Cerebellar cortex (tissue), 1 donor: ENCODE data around the gene USP21.

ENCODE experiments used
- DNase-seq: peaks from one replicate; pipeline ENCODE4 v3.0.0-alpha.2; 2015; ENCODE audit warnings: low spot score

The USP21 gene

DNA sequence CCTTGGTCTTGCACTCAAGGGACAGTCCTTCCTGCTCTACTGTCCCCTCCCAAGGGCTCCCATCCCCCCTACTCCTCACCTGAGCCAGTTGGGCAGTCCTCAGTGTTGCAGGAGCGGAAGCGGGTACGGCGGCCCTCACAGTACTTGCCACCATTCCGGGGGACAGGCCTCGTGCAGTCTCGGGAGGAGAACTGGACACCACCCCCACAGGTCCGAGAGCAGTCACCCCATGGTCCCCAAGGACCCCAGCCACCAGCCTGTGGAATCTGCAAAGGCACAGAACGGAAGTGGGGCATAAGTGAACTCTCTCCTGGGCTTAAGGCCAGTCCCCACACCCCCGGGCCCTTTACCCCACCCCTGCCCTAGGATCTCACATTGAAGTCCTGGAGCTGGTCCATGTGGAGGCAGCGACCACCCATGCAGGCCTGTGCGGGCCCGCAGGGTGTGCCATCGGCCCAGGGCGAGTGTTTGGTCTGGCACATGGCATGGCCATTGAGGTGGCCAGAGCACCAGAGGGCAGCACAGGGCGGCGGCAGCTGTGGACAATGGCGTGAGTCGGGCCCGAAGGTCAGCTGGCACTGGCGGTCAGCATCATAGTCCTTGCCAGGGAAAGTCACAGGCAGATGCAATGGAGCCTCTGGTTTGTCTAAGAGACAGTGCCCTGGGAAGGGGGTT, 34.4 kb downstream of the USP21 start:
- DNase-seq: no peak

DNA sequence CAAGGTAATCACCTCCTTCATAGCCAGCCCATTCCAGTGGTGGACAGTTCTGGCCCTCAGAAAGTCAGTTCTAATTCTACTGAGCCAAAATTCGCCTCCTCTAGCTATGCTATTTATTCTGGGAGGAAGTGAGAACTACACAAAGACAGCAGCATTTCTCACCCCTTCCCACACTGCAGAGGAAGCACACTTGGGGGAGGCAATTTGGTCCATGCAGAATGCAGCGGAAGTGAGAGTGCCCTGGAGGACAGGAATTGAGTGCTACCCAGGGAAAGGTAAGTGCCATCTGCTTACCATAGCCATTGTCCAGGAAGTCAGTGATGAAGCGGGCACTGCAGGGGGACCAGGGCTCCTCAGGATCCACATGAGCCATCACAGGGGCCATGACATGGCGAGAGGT, 35.9 kb downstream of the USP21 start:
- no peak for DNase-seq

DNA sequence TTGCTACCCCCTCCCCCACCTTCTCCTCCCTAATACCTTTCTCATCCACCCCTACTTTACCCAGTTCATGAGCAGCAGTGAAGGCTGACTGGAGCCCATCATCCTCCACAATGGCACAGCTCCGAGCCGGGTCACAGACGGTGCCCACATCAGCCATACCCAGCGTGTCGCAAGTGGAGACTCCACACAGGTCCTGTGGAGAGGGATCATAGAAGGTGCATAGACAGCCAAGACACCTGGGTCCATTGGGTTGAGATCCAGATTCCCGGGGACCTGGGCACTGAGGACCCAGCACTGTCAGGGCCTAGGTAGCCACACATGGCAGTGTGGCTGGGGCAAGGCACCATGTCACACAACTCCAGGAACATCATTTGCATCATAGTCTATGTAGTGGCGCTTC, 36.8 kb downstream of the USP21 start:
- DNase-seq: no peak

DNA sequence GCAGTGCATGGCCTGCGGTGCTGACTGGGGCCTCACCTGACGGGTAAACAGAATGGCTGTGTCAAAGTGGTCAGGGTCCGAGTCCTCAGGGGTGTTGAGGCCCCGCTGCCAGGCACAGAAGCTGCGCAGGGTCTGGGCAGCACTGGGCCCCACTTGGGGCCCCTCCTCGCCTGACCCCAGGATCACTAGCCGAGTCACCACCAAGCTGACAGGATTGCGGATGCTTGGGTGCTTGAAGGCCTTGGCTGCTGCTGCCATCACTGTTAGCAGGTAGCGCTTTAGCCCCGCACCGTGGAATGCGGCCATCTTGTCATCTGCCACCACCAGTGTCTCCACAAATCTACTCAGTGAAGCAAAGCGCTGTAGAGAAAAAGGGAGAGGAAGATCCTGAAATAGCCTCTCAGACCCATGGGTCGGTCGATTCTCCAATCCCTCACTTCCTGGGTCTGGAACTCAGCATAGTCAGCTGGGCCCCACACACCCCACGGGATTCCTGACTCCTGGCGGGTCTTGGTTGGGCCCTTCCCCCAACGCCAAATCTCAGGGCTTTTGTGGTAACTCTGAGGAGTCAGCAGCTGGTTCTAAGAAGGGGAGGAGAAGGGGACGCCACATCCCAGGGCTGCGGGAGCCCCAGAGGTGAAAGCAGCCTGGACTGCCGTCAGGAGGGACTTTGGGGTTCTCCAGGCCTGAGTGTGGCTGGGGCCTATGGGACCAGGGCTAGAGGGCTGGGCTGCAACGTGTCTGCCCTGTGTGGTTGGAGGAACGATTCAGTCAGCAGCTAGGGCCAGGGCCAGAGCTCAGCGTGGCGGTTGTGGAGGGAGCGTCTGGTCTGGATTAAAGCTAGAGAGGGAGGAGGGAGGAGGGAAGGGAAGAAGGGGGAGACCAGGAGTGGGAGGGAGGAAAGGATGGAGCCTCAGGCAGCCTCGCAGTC, 37.5 kb downstream of the USP21 start:
- no peak for DNase-seq

DNA sequence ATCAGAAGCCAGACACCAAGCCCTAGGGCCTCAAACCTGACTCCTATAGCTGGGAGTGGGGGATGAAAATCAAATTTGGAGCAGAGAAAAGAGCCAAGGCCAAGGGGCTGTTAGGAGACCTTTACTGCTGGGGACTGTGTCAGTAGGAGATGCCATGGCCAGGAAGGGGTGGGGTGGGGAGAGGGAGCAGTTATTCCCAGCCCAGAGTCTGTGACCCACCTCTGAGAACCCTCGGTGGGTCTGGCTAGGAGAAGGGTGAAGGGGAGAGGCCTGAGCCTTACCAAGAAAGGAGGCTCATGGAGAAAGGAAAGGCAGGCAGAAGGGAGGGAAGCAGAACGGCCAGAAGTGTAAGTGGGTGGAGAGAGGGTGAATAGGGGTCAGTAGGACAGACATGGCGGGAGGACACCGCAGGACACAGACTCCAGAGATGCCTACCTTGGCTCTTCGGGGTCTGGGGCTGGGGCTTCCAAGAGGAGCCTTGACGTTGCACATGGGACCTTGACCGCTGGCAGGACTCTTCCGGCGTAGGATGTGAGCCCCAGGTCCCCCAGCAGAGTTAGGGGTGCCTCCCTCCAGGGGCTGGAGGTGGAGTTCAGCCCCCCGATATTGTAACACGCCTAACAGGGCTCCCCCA, 38.4 kb downstream of the USP21 start:
- no peak for DNase-seq

DNA sequence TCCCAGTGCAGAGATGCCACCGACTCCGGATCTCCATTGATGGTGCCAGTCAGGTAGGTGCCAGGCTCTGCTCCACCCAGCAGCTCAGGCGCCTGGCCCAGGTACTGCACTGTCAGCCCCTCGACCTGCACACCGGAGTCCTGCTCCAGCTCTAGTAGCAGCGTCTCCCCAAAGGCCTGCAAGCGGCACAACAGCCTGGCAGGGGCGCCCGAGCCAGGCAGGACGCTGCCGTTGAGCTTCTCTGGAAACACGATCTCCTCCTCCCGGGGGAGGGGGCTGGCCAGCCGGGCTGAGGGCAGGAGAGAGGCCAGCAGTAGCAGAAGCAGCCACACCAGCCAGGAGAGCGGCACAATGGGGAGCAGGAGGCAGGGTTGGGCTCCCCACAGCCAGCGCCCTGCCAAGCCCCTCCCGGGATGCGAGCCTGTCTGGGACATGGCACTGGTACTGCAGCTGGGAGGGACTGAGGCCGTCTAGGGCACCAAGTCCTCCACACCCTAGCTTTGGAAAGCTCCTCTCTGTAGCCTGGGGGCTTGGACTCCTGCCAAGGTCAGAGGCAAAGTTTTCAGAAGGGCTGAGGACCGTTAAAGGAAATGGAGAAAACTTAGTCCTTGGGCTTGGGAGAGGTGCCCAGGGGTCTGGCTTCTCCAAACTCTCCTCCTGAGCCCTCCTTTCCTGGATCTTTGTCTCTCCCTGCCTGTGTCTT, 39.0 kb downstream of the USP21 start:
- DNase-seq: no peak

DNA sequence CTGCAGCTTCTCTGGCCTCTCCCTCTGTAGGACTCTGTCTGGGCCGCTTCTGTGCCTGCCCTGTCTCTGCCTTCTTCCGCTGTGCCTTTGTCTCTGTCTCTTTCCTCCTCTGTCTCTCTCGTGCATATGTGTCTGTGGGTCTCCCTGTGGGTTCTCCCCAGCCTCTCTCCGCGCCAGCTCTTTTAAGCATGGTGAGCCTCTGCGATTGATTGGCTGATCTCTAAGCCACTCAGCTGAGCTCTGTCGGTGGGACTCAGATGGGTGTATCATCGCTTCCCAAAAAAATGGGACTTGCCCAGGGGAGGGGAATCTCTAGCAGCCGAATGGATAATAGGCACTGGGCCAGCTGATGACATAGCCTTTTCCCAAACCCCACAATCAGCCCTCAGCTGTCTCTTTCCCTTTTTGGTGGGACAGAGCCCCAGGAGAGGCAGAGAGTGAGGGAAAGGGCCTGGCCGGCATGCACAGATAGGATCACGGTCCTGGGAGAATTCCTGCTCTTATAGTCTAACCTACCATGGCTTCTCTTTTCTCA, 39.7 kb downstream of the USP21 start, which contains the start of gene ADAMTS4:
ADAMTS4 (minus strand) TSS at position 158 of the 535 bp plus-strand sequence. CDS start 427 bp downstream, outside the sequence.
- no peak for DNase-seq

DNA sequence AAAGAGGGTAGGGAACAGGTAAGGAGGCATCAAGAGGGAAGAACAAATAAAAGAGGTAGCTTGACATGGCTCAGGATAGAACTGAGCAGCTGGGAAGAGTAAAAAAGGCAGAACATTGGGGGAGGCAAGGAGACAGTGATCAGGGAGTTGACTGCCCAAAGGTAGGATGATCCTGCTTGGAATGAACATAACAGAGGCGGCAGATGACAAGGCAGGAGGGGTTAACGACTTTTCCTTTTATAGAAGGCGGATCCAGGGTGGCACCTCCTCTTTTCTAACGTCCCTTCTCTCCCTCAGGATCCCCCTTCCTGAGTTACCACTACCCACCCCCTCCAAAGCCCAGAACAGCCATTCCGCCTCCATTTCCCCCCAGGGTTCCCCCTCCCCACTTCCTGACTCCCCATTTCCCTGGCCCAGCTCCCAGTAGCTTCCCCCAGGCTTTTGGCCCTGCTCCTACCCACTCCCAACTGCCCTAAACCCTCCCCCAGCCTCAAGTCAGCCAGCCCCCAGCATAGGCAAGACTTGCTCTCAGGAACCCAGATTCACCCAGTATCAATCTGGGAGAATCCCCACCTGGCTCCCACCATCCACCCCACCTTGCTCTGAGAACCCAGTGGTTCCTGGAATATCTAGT, 40.3 kb downstream of the USP21 start:
- DNase-seq: no peak

DNA sequence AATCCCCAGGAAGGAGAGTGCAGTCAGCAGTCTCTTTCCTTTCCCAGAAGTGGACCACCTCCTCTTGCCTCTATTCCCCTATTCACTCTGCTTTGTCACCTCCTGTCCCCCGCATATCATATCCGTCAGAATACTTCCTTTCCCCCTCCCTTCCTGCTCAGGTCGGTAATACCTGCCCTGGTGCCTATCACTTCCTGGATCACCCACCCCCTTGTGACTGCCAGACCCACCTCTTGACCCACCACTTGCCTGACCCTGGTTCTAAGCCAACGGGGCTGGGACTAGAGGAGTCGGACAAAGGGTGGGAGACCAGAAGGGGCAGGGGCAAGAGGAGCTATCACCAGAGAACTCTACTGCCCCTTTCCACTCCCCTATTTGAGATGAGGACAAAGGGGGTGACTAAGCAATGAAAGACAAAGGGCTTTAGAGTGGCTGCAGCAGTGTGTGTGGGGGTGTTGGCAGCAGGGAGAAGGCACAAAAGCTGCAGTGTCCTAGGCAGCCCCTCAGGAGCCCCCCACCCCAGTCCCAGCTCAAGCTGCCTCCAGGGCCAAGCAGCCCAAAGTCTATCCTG, 41.2 kb downstream of the USP21 start:
- no peak for DNase-seq

DNA sequence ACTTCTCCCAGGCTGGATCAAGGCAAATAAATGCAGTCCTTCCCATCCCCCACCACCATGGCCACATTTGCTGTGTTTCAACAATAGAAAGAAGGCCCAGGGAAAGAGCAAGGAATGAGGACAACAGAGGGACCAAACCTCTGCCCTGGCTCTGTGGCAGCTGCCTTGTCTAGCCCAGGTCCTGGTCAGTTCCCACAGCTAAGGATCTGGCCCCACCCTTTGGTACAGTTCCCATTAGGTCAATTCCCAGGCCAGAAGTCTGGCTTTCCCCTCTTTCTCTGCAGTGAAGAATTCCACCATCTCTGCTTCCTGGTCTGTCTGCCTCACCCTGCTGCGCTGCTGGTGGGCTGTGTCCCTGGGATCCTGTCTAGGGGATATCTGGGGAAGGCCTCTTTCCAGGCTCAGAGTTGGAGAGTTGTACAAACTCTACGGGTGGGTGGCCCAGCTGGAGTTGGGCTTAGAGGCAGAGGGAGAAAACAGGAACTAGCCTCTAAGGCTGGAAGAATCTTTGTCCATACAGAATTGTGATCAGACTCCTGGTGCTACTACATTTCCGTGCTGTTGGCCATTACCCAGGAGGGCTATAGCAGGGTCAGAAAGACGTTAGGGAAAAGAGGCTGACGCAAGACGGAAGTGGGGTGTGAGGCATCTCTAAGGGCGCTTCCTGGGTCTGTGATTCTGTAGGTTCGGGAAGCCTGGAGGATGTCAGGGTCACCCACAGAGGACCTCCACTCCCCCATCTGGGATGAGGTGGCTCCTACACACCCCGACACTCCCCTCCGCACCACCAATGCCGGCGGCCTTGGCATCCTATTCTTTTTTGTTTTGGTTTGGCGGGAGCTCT, 41.9 kb downstream of the USP21 start:
- DNase-seq: no peak

DNA sequence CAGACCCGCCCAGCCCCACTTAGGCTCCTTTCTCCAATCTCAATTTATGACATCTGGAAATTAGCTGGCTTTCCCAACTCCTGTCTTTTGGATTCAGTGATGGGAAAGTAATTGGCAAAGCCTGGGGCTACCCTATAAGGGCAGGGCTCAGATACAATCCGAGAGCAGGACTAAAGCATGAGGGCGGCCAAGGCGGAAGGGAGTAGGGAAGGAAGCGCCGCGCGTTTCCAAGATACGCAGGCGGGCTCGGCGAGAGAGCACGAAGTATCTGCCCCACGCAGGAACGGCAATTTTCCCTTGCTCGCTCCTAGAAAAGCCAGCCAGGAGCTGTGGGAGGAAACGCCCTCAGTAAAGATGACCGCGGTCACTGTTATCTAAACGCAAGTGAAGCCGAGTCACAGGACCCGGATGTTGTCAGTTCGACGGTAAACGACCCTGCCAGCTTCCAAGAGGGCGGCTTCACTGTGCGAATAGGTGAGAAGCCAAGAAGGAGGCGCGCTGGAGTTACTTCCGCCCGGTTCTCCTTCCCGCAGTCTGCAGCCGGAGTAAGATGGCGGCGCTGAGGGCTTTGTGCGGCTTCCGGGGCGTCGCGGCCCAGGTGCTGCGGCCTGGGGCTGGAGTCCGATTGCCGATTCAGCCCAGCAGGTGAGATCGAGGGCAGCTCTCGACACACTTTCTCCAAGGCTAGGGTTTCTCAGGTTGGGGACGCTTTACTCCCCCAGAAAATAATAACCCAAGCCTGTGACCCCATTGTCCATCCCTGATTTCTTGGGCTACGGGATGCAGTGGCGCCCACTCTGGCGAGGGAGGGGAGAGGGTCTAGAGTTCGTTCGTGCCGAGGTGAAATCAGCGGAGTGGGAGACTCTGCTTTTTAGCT, 42.8 kb downstream of the USP21 start, which contains the start of gene NDUFS2:
NDUFS2 (plus strand) TSS at position 532 of the 877 bp plus-strand sequence; CDS start at position 551, 19 bp downstream.
- DNase-seq: peak; percentile 100

DNA sequence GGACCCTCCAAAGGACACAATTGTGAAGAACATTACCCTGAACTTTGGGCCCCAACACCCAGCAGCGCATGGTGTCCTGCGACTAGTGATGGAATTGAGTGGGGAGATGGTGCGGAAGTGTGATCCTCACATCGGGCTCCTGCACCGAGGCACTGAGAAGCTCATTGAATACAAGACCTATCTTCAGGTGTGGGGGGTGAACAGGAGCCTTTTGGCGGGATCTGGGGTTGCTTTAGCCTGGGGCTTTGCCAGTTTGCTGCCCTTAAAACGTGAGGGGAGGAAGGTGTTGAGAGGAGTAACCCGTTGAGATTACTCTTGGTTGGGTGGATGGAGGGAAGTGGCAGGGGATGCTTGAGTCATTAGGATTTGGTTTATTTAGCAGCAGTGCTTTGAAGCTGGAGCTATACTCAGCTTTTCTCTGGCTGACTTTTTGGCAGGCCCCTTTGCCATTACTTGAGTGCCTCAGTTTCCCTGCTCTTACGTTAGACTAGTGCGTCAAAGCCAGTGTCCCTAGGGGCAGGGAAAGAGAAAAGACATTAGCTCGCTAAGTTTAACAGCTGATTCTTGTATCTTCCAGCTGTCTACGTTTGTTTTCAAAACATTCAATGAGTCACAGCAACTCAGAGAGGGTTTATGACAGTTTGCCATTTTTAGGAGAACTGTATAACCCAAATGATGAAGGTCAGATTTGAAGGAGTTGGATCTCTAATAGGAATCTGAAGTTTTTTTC, 47.3 kb downstream of the USP21 start:
- no peak for DNase-seq

DNA sequence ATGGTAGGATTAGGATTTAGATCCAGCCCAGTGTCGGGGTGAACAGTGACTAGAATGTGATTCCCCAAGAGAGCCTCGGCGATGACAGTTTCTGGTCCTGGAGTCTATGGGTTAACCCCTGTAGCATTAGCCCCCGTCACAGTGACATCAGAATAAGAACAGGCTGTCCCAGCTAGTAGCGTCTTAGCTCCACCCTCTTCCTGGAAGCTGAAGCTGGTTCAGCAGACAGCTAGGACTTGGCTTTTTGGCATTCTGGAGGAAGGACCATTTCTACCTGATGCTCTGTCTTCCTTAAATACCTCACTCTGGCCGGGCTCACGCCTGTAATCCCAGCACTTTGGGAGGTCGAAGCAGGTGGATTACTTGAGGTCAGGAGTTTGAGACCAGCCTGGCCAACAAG, 47.9 kb downstream of the USP21 start:
- no peak for DNase-seq

DNA sequence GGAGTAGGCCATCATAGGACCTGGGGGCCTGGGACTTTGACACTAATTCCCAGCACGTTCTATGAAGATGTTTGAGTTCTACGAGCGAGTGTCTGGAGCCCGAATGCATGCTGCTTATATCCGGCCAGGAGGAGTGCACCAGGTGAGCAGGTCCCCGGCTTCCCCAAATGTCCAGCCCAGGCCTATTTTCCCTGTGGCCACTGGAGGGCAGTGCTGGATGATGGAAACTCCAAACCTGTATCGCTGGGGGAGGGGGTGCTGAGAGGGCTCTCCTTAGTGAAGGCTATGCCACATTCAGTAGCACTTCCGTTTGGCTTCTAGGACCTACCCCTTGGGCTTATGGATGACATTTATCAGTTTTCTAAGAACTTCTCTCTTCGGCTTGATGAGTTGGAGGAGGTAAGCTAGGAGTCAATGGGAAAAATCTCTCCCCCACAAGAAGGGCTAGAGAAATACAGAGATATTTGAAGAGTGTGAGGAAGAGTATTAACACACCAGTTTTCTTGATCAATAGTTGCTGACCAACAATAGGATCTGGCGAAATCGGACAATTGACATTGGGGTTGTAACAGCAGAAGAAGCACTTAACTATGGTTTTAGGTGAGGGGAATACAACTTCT, 50.6 kb downstream of the USP21 start:
- peak; percentile 82 for DNase-seq

DNA sequence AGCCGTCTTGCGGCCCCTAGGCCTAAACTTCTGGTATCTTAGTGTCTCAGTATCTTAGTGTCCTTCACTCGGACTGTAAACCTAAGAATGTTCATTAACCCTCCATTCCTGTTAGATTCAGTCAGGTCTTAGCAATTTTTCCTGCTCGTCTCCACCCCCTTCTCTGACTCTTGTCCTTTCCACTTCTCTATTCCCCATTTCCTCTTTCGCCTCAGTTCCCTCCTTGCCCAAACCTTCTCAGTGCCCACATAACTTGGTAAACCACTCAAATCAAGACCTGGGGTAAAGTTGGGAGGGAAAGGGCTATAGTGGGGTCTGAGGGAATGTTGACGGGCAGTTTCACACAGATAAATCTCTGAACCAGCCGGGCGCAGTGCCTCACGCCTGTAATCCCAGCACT, 55.1 kb downstream of the USP21 start:
- no peak for DNase-seq

DNA sequence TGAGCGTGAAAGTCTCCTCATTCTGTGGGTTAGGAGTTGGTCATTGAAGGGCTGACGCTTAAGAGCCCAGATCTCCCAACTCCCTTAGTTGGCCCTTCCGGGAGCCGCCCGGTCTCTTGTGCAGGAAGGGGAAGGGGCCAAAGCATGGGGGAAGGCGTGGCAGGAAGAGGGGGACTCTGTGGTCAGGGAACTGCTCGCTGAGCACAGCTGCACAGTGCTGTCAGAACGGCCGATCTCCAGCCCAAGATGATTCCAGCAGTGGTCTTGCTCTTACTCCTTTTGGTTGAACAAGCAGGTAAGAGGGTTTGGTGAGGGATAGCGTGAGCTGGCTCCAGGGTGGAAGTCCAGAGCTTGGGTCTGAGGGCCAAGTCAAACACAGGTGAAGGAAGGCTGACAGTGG, 55.8 kb downstream of the USP21 start, which contains the start of gene FCER1G:
FCER1G (plus strand) TSS at position 220 of the 400 bp plus-strand sequence; CDS start at position 247, 27 bp downstream.
- DNase-seq: no peak
